Measurements from ENCODE around the gene ACSL4. TPM values are rescaled to one million over a fixed set of nuclear protein-coding genes. Genes with fewer than 3 reads are reported as not detected.
"Not testable (repeated sequence)": the region's sequence is repeated elsewhere in the genome, so short reads cannot be mapped to it uniquely, and the experiment has no call there.

ACSL4 gene
- total RNA-seq, 2 experiments from 2014 or later: 34.3 to 44.3 TPM

- Mint-ChIP-seq H3K9me3 (no peaks in the 10 kb centered on the region), H3K4me3 (no peak overlapping the region), H3K36me3 (peaks cover 12% of the 10 kb centered on the region), H3K27ac (no peak overlapping the region), H3K27me3 (no peaks in the 10 kb centered on the region), H3K4me1 (peaks cover 2% of the 10 kb centered on the region)
- ATAC-seq (ENCODE audit: low read depth): no peak
- POLR2A ChIA-PET: no interaction called here
- no peak for DNase-seq
These were observed 51.5 kb downstream of the ACSL4 start for GRCh38 chrX:109681475-109682081.

- no peaks in the 10 kb centered on the region for H3K27me3 Mint-ChIP-seq
- ATAC-seq (ENCODE audit: low read depth): no peak
- H3K4me1 Mint-ChIP-seq: no peaks in the 10 kb centered on the region
- H3K9me3 Mint-ChIP-seq: no peaks in the 10 kb centered on the region
- POLR2A ChIA-PET: no interaction called here
- no peak for DNase-seq
- no peak overlapping the region for H3K4me3 Mint-ChIP-seq
- H3K36me3 Mint-ChIP-seq: peaks cover 13% of the 10 kb centered on the region
- H3K27ac Mint-ChIP-seq: no peak overlapping the region
These were observed 53.2 kb downstream of the ACSL4 start for GRCh38 chrX:109679820-109680219.

- DNase-seq: no peak
- Mint-ChIP-seq H3K27ac (no peak overlapping the region), H3K9me3 (no peaks in the 10 kb centered on the region), H3K4me1 (no peaks in the 10 kb centered on the region), H3K27me3 (no peaks in the 10 kb centered on the region), H3K4me3 (no peak overlapping the region), H3K36me3 (peaks cover 7% of the 10 kb centered on the region)
- POLR2A ChIA-PET: no interaction called here
- no peak for ATAC-seq (ENCODE audit: low read depth)
These were observed 60.8 kb downstream of the ACSL4 start for GRCh38 chrX:109672239-109672638.

GRCh38 chrX:109671170-109671569 is 61.9 kb downstream of the ACSL4 start:
- H3K27me3 Mint-ChIP-seq; H3K4me3 Mint-ChIP-seq; H3K36me3 Mint-ChIP-seq; POLR2A ChIA-PET; ATAC-seq (ENCODE audit: low read depth); DNase-seq; H3K9me3 Mint-ChIP-seq; H3K27ac Mint-ChIP-seq; H3K4me1 Mint-ChIP-seq: not testable (repeated sequence)

GRCh38 chrX:109667986-109668385 is 65.1 kb downstream of the ACSL4 start:
- no peaks in the 10 kb centered on the region for H3K9me3 Mint-ChIP-seq
- H3K27me3 Mint-ChIP-seq: no peaks in the 10 kb centered on the region
- no peak for DNase-seq
- H3K27ac Mint-ChIP-seq: no peak overlapping the region
- no peak for ATAC-seq (ENCODE audit: low read depth)
- H3K4me3 Mint-ChIP-seq: no peak overlapping the region
- POLR2A ChIA-PET: no interaction called here
- H3K36me3 Mint-ChIP-seq: peaks cover 12% of the 10 kb centered on the region
- no peaks in the 10 kb centered on the region for H3K4me1 Mint-ChIP-seq

- no peak overlapping the region for H3K4me3 Mint-ChIP-seq
- no peak for DNase-seq
- POLR2A ChIA-PET: no interaction called here
- peaks cover 37% of the 10 kb centered on the region for H3K36me3 Mint-ChIP-seq
- no peaks in the 10 kb centered on the region for H3K27me3 Mint-ChIP-seq
- ATAC-seq (ENCODE audit: low read depth): no peak
- H3K4me1 Mint-ChIP-seq: no peaks in the 10 kb centered on the region
- peaks cover 4% of the 10 kb centered on the region for H3K9me3 Mint-ChIP-seq
- H3K27ac Mint-ChIP-seq: no peak overlapping the region
These were observed 72.5 kb downstream of the ACSL4 start for GRCh38 chrX:109660435-109661143.

- POLR2A ChIA-PET: no interaction called here
- Mint-ChIP-seq H3K27me3 (no peaks in the 10 kb centered on the region), H3K4me3 (no peak overlapping the region), H3K27ac (peak overlapping the region; percentile 43), H3K9me3 (peaks cover 4% of the 10 kb centered on the region), H3K36me3 (peaks cover 39% of the 10 kb centered on the region), H3K4me1 (no peaks in the 10 kb centered on the region)
- ATAC-seq (ENCODE audit: low read depth) (no peak), DNase-seq (no peak)
These were observed 74.7 kb downstream of the ACSL4 start for GRCh38 chrX:109658391-109658790.

GRCh38 chrX:109657364-109657763 is 75.7 kb downstream of the ACSL4 start:
- ATAC-seq (ENCODE audit: low read depth); H3K4me1 Mint-ChIP-seq; H3K9me3 Mint-ChIP-seq; POLR2A ChIA-PET; DNase-seq; H3K27ac Mint-ChIP-seq; H3K4me3 Mint-ChIP-seq; H3K27me3 Mint-ChIP-seq: not testable (repeated sequence)
- peaks cover 37% of the 10 kb centered on the region for H3K36me3 Mint-ChIP-seq

- Mint-ChIP-seq H3K4me3 (no peak overlapping the region), H3K9me3 (peaks cover 4% of the 10 kb centered on the region), H3K4me1 (no peaks in the 10 kb centered on the region), H3K36me3 (peaks cover 37% of the 10 kb centered on the region), H3K27me3 (no peaks in the 10 kb centered on the region), H3K27ac (no peak overlapping the region)
- DNase-seq (no peak), ATAC-seq (ENCODE audit: low read depth) (no peak)
- POLR2A ChIA-PET: no interaction called here
These were observed 76.3 kb downstream of the ACSL4 start for GRCh38 chrX:109656774-109657173.

- POLR2A ChIA-PET: no interaction called here
- no peak for ATAC-seq (ENCODE audit: low read depth)
- Mint-ChIP-seq H3K9me3 (peaks cover 4% of the 10 kb centered on the region), H3K4me1 (no peaks in the 10 kb centered on the region), H3K27me3 (no peaks in the 10 kb centered on the region), H3K27ac (no peak overlapping the region), H3K4me3 (no peak overlapping the region), H3K36me3 (peaks cover 36% of the 10 kb centered on the region)
- no peak for DNase-seq
These were observed 77.4 kb downstream of the ACSL4 start for GRCh38 chrX:109655502-109656201.

- ATAC-seq (ENCODE audit: low read depth) (no peak), DNase-seq (no peak)
- Mint-ChIP-seq H3K27ac (no peak overlapping the region), H3K36me3 (peaks cover 28% of the 10 kb centered on the region), H3K9me3 (peaks cover 4% of the 10 kb centered on the region), H3K27me3 (no peaks in the 10 kb centered on the region), H3K4me1 (no peaks in the 10 kb centered on the region), H3K4me3 (no peak overlapping the region)
- POLR2A ChIA-PET: no interaction called here
These were observed 78.4 kb downstream of the ACSL4 start for GRCh38 chrX:109654516-109655109.

GRCh38 chrX:109644671-109645070 is 88.4 kb downstream of the ACSL4 start:
- H3K36me3 Mint-ChIP-seq; H3K27me3 Mint-ChIP-seq; H3K9me3 Mint-ChIP-seq; H3K4me3 Mint-ChIP-seq; DNase-seq; H3K4me1 Mint-ChIP-seq; ATAC-seq (ENCODE audit: low read depth); POLR2A ChIA-PET; H3K27ac Mint-ChIP-seq: not testable (repeated sequence)

- peaks cover 11% of the 10 kb centered on the region for H3K36me3 Mint-ChIP-seq
- peaks cover 5% of the 10 kb centered on the region for H3K4me1 Mint-ChIP-seq
- H3K27ac Mint-ChIP-seq: no peak overlapping the region
- no peak overlapping the region for H3K4me3 Mint-ChIP-seq
- POLR2A ChIA-PET: no interaction called here
- no peaks in the 10 kb centered on the region for H3K27me3 Mint-ChIP-seq
- DNase-seq (no peak), ATAC-seq (ENCODE audit: low read depth) (no peak)
- H3K9me3 Mint-ChIP-seq: no peaks in the 10 kb centered on the region
These were observed 89.4 kb downstream of the ACSL4 start for GRCh38 chrX:109643687-109644086.

GRCh38 chrX:109638158-109638557 is 94.9 kb downstream of the ACSL4 start:
- peaks cover 13% of the 10 kb centered on the region for H3K36me3 Mint-ChIP-seq
- no peak for ATAC-seq (ENCODE audit: low read depth)
- H3K4me1 Mint-ChIP-seq: peaks cover 13% of the 10 kb centered on the region
- no peaks in the 10 kb centered on the region for H3K27me3 Mint-ChIP-seq
- H3K9me3 Mint-ChIP-seq: no peaks in the 10 kb centered on the region
- POLR2A ChIA-PET: interaction anchor here (0.8 kb wide), 1 partner anchor 68 kb away, joined by 4 read pairs; no protein-coding TSS in a partner anchor
- peak overlapping the region; percentile 26 for H3K4me3 Mint-ChIP-seq
- DNase-seq: no peak
- peak overlapping the region; percentile 73 for H3K27ac Mint-ChIP-seq

Measured in activated naive CD8-positive, alpha-beta T cell treated with anti-CD3 and anti-CD28 coated beads, Interleukin-2, amount 10 ng/mL, durations not matched to agents 7 days and 5 days (primary cell).